Parathyroid adenoma (tissue), 2 donors: ENCODE measurements around the gene FGGY.

Experiments used
- H2AFZ ChIP-seq: fragments of 300-600 bp; sonication (generic); one replicate; pipeline ENCODE4 v1.7.0; 2017; ENCODE audit warnings: antibody characterized with exemption, mild to moderate bottlenecking
- H3K27ac ChIP-seq: fragments of 300-600 bp; sonication (generic); one replicate; pipeline ENCODE4 v1.7.0; 2017
- H3K27me3 ChIP-seq: fragments of 300-600 bp; sonication (generic); one replicate; pipeline ENCODE4 v1.7.0; 2017; ENCODE audit warnings: low read length; ENCODE audit not compliant: control insufficient read depth, insufficient read depth
- H3K36me3 ChIP-seq: fragments of 300-600 bp; sonication (generic); one replicate; pipeline ENCODE4 v1.7.0; 2017; ENCODE audit warnings: low read length; ENCODE audit not compliant: control insufficient read depth, insufficient read depth
- H3K4me1 ChIP-seq: fragments of 300-600 bp; sonication (generic); one replicate; pipeline ENCODE4 v1.7.0; 2017; ENCODE audit warnings: control low read depth
- H3K4me2 ChIP-seq: fragments of 300-600 bp; sonication (generic); one replicate; pipeline ENCODE4 v1.7.0; 2017; ENCODE audit warnings: low read length
- H3K4me3 ChIP-seq: fragments of 300-600 bp; sonication (generic); one replicate; pipeline ENCODE4 v1.7.0; 2017; ENCODE audit warnings: low read depth, low read length
- H3K79me2 ChIP-seq: fragments of 300-600 bp; sonication (generic); one replicate; pipeline ENCODE4 v1.7.0; 2017; ENCODE audit warnings: control low read depth
- H3K9ac ChIP-seq: fragments of 300-600 bp; sonication (generic); one replicate; pipeline ENCODE4 v1.7.0; 2017; ENCODE audit warnings: mild to moderate bottlenecking
- H3K9me3 ChIP-seq: fragments of 300-600 bp; sonication (generic); one replicate; pipeline ENCODE4 v1.7.0; 2017; ENCODE audit warnings: low read length; ENCODE audit not compliant: control insufficient read depth
- CTCF ChIP-seq: fragments of 300-600 bp; sonication (generic); IDR thresholded peaks from one replicate; pipeline ENCODE4 v1.7.0; 2017; ENCODE audit warnings: antibody characterized with exemption, mild to moderate bottlenecking
- donor health status: primary hyperparathyroidism.

FGGY gene

GRCh38 chr1:59446257-59446901, 149.5 kb downstream of the FGGY start:
- Histone ChIP-seq H3K9ac (no peak overlapping the region), H3K27me3 (no peaks in the 10 kb centered on the region), H3K4me3 (no peak overlapping the region), H3K27ac (no peak overlapping the region), H3K79me2 (no peaks in the 10 kb centered on the region), H3K36me3 (no peaks in the 10 kb centered on the region), H3K4me1 (no peaks in the 10 kb centered on the region), H2AFZ (no peak overlapping the region), H3K9me3 (no peaks in the 10 kb centered on the region), H3K4me2 (no peak overlapping the region)
- TF ChIP-seq CTCF = no peak

GRCh38 chr1:59452026-59452425, 155.1 kb downstream of the FGGY start:
- H3K9me3 ChIP-seq = no peaks in the 10 kb centered on the region
- TF ChIP-seq CTCF = no peak
- no peak overlapping the region for H3K4me3 ChIP-seq
- no peaks in the 10 kb centered on the region for H3K27me3 ChIP-seq
- H3K79me2 ChIP-seq = no peaks in the 10 kb centered on the region
- H3K27ac ChIP-seq = no peak overlapping the region
- H3K36me3 ChIP-seq = no peaks in the 10 kb centered on the region
- no peak overlapping the region for H3K9ac ChIP-seq
- no peak overlapping the region for H2AFZ ChIP-seq
- H3K4me1 ChIP-seq = no peaks in the 10 kb centered on the region
- no peak overlapping the region for H3K4me2 ChIP-seq

- H3K36me3 ChIP-seq = no peaks in the 10 kb centered on the region
- no peaks in the 10 kb centered on the region for H3K79me2 ChIP-seq
- H3K27ac ChIP-seq = no peak overlapping the region
- H3K4me2 ChIP-seq = no peak overlapping the region
- H3K4me3 ChIP-seq = no peak overlapping the region
- no peak overlapping the region for H3K9ac ChIP-seq
- H3K4me1 ChIP-seq = no peaks in the 10 kb centered on the region
- TF ChIP-seq CTCF = no peak
- H3K27me3 ChIP-seq = no peaks in the 10 kb centered on the region
- H2AFZ ChIP-seq = no peak overlapping the region
- no peaks in the 10 kb centered on the region for H3K9me3 ChIP-seq
These were observed 155.7 kb downstream of the FGGY start for GRCh38 chr1:59452559-59452958.

GRCh38 chr1:59453297-59453968, 156.5 kb downstream of the FGGY start:
- Histone ChIP-seq H3K27ac (no peak overlapping the region), H2AFZ (no peak overlapping the region), H3K4me1 (no peaks in the 10 kb centered on the region), H3K4me3 (no peak overlapping the region), H3K27me3 (no peaks in the 10 kb centered on the region), H3K4me2 (no peak overlapping the region), H3K79me2 (no peaks in the 10 kb centered on the region), H3K9me3 (no peaks in the 10 kb centered on the region), H3K9ac (no peak overlapping the region), H3K36me3 (no peaks in the 10 kb centered on the region)
- TF ChIP-seq CTCF = no peak

- Histone ChIP-seq H3K9ac (no peak overlapping the region), H2AFZ (no peak overlapping the region), H3K36me3 (no peaks in the 10 kb centered on the region), H3K79me2 (no peaks in the 10 kb centered on the region), H3K9me3 (no peaks in the 10 kb centered on the region), H3K27ac (no peak overlapping the region), H3K27me3 (no peaks in the 10 kb centered on the region), H3K4me2 (no peak overlapping the region), H3K4me3 (no peak overlapping the region), H3K4me1 (no peaks in the 10 kb centered on the region)
- TF ChIP-seq CTCF = no peak
These were observed 158.3 kb downstream of the FGGY start for GRCh38 chr1:59455206-59455605.
